A673 (cell line): ENCODE measurements around the gene RABGGTA. TPM values are rescaled to one million over a fixed set of nuclear protein-coding genes. Genes with fewer than 3 reads are reported as not detected.
"Not testable (repeated sequence)": the region's sequence is repeated elsewhere in the genome, so short reads cannot be mapped to it uniquely, and the experiment has no call there.

ENCODE experiments used
- BruUV-seq: library from RNA; stranded (reverse); fragments of 400-500 nt; replicated peaks from 2 replicates; lab custom pipeline; 2021; lab: Mats Ljungman, UMichigan
- CTCF ChIA-PET: fragments of 300-600 bp; sonication (Branson Sonifier 250); formaldehyde crosslinking; loops from one replicate; lab custom pipeline; 2022; ENCODE audit warnings: antibody characterized with exemption; lab: Charles Lee
- POLR2A ChIA-PET: fragments of 300-600 bp; sonication (Branson Sonifier 250); formaldehyde crosslinking; loops from one replicate; lab custom pipeline; 2022; ENCODE audit warnings: antibody characterized with exemption; ENCODE audit not compliant: low non-redundant PET; lab: Charles Lee
- DNase-seq: peaks from one replicate; pipeline ENCODE4 v3.0.0-alpha.2; 2015; ENCODE audit warnings: low spot score
- H3K27ac ChIP-seq: fragments of 200-600 bp; sonication (generic); 2 replicates; pipeline ENCODE4 v1.5.1; 2016; ENCODE audit warnings: mixed run types, low read depth, mild to moderate bottlenecking, mixed read lengths, antibody characterized with exemption, low read length; ENCODE audit not compliant: poor library complexity, severe bottlenecking
- H3K27me3 ChIP-seq: fragments of 200-600 bp; sonication (generic); replicated peaks from 2 replicates; pipeline ENCODE4 v1.6.1; 2017; ENCODE audit warnings: mixed run types, low read depth, mild to moderate bottlenecking, mixed read lengths, antibody characterized with exemption, low read length; ENCODE audit not compliant: insufficient read depth, poor library complexity
- H3K36me3 ChIP-seq: fragments of 200-600 bp; sonication (generic); 2 replicates; pipeline ENCODE4 v1.6.1; 2016; ENCODE audit warnings: mixed run types, mild to moderate bottlenecking, mixed read lengths, antibody characterized with exemption, low read length; ENCODE audit not compliant: insufficient read depth, poor library complexity, severe bottlenecking
- H3K4me1 ChIP-seq: fragments of 200-600 bp; sonication (generic); 2 replicates; pipeline ENCODE4 v1.6.1; 2017; ENCODE audit warnings: mixed run types, mild to moderate bottlenecking, mixed read lengths, antibody characterized with exemption, low read length; ENCODE audit not compliant: insufficient read depth, poor library complexity, severe bottlenecking
- H3K4me3 ChIP-seq: fragments of 200-600 bp; sonication (generic); 2 replicates; pipeline ENCODE4 v1.5.1; 2016; ENCODE audit warnings: low read depth, mixed run types, mild to moderate bottlenecking, mixed read lengths, low read length; ENCODE audit not compliant: poor library complexity, severe bottlenecking
- H3K9me3 ChIP-seq: fragments of 200-600 bp; sonication (generic); 2 replicates; pipeline ENCODE4 v1.6.1; 2016; ENCODE audit warnings: mixed run types, low read depth, mild to moderate bottlenecking, mixed read lengths, antibody characterized with exemption, low read length; ENCODE audit not compliant: poor library complexity, severe bottlenecking
- CTCF ChIP-seq: fragments of 300-800, 200-600 bp; sonication (generic); conservative IDR thresholded peaks from 2 replicates; pipeline ENCODE4 v1.5.1; 2017; ENCODE audit warnings: low read depth, mild to moderate bottlenecking, antibody characterized with exemption, low read length, moderate library complexity, mixed read lengths
- EZH2 ChIP-seq: fragments of 200-600 bp; sonication (generic); IDR thresholded peaks from 2 replicates; pipeline ENCODE4 v1.6.1; 2017; ENCODE audit warnings: borderline replicate concordance, low read depth, mild to moderate bottlenecking, mixed read lengths, antibody characterized with exemption, low read length; ENCODE audit not compliant: poor library complexity, severe bottlenecking
- intact Hi-C: fragments of 100-400 bp; cut with micrococcal nuclease; formaldehyde crosslinking; loops from one replicate; pipeline ENCODE4 v1.10.0; 2022; ENCODE audit not compliant: unreplicated experiment
- total RNA-seq: library from RNA; stranded (reverse); gene quantifications from 2 replicates; pipeline ENCODE4 v1.2.3, GENCODE V29; 2021

The RABGGTA gene
- total RNA-seq, 1 experiment from 2014 or later = 22.2 TPM

GRCh38 chr14:24228902-24229301 lies 42.5 kb downstream of the RABGGTA start:
- CTCF ChIA-PET = interaction anchor here (0.8 kb wide), 1 partner anchor 68 kb away, joined by 4 read pairs; the partner anchor contains the start of gene IRF9
- no TSS peak for BruUV-seq
- H3K4me3 ChIP-seq = no peak overlapping the region
- TF ChIP-seq EZH2 = no peak
- TF ChIP-seq CTCF = no peak
- H3K27ac ChIP-seq = no peak overlapping the region
- H3K4me1 ChIP-seq = peaks cover 10% of the 10 kb centered on the region
- POLR2A ChIA-PET = interaction anchor here (0.6 kb wide), 1 partner anchor 26 kb away, joined by 4 read pairs; no protein-coding TSS in a partner anchor
- intact Hi-C loops = no loop called here
- DNase-seq = no peak
- H3K9me3 ChIP-seq = no peaks in the 10 kb centered on the region
- no peaks in the 10 kb centered on the region for H3K27me3 ChIP-seq
- peaks cover 6% of the 10 kb centered on the region for H3K36me3 ChIP-seq

- BruUV-seq = no TSS peak
- Histone ChIP-seq H3K4me3 (no peak overlapping the region), H3K27me3 (no peaks in the 10 kb centered on the region), H3K9me3 (no peaks in the 10 kb centered on the region), H3K27ac (no peak overlapping the region), H3K36me3 (peaks cover 6% of the 10 kb centered on the region), H3K4me1 (peaks cover 5% of the 10 kb centered on the region)
- no peak for TF ChIP-seq EZH2
- TF ChIP-seq CTCF = no peak
- no peak for DNase-seq
- ChIA-PET CTCF (no interaction called here), POLR2A (no interaction called here)
- intact Hi-C loops = no loop called here
Observed at GRCh38 chr14:24226473-24226872, 44.9 kb downstream of the RABGGTA start.

- intact Hi-C loops = no loop called here
- CTCF ChIA-PET = no interaction called here
- Histone ChIP-seq H3K36me3 (peaks cover 6% of the 10 kb centered on the region), H3K4me1 (no peaks in the 10 kb centered on the region), H3K27me3 (no peaks in the 10 kb centered on the region), H3K9me3 (no peaks in the 10 kb centered on the region), H3K4me3 (no peak overlapping the region), H3K27ac (no peak overlapping the region)
- no peak for DNase-seq
- POLR2A ChIA-PET = no interaction called here
- BruUV-seq = no TSS peak
- no peak for TF ChIP-seq CTCF
- TF ChIP-seq EZH2 = no peak
Observed at GRCh38 chr14:24224618-24225071, 46.8 kb downstream of the RABGGTA start.

- H3K36me3 ChIP-seq, intact Hi-C loops, H3K9me3 ChIP-seq, POLR2A ChIA-PET, H3K4me1 ChIP-seq, CTCF ChIA-PET, BruUV-seq, H3K27ac ChIP-seq, H3K27me3 ChIP-seq, H3K4me3 ChIP-seq, DNase-seq: not testable (repeated sequence)
Observed at GRCh38 chr14:24222987-24223386, 48.4 kb downstream of the RABGGTA start.
